ENCODE data around the gene DAGLA.
A peak's percentile ranks its signal among the peaks of the same experiment; 100 is the strongest.

DAGLA gene

DNA sequence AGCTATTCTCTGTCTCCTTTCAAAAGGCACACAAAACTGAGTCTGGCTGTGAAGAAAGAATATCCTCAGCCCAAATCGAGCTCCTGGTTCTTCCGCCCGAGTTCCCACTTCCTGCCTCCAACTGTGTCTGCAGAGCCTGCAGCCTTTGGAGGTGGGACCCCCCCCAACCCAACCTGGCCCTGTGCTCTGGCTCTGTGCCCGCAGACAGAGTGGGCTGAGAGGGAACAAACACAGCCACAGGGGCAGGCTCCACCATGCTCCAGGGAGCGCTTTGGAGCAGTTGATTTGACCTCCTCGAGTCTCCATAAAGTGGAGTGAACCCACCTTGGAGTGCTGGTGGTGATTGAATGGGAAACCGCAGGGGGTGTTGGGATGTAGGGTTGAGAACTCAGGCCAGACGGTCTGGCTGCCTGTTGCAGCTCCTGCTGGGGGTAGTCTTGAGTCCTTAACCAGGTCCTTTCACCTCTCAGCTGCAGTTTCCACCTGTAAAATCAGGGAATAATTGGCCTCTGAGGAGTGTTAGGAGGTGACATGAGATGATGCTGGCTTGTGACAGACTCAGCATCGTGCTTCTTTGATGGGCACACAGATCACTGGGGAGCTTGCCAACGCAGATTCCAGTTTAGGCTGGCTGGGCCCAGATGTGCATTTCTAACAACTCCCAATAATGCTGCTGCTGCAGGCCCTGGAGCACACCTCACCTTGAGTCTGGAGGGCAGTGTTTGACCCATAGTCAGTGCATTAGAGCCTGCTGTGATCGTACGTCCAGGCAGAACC, 11.4 kb downstream of the DAGLA start:
- no peak for DNase-seq

DNA sequence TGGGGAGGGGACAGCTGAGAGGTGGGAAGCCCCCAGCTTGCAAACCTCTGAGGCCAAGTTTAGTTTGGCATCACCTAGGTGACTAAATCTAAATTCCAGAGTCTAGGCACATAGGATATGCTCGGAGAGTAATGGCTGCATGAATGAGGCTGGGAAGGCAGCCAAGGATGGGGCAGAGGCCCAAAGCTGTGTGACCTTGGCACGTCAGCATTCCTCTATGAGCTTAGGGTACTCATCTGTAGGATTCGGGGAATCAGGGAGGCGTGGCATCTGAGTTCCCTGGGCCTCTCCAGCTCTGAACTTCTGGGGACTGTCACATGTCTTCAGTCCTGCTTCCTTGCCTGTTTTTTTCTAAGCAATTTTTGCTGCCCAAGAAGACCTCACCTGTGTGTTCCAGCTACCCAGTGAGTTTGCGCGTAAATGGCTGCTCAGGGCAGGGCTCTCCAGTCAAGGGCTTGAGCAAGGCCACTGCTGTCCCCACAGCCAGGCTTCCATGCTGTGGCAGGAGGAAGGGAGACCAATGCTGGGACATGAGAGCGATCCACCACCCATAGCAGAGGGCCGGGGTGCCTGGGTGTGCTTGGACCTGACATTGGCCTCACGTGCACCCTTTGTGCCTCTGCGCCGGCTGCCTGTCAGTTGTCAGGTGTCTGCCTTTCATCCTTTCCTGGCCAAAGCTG, 13.9 kb downstream of the DAGLA start:
- no peak for DNase-seq

DNA sequence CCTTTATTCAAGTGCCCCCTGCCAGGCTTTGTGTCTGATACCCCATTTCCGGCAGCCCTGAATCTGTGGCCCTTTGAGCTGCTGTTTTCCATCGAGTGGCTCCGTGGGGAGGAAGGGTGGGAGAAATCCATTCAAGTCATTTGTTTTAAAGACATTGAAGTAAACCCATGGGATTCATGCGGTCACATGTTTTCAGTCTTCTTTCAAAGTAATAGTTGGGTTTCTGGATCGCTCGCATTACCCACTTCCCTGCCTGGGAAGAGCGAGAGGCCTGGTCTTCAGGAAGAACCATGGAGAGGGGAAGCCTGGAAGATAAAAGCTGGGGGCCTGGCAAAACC, 14.4 kb downstream of the DAGLA start:
- no peak for DNase-seq

DNA sequence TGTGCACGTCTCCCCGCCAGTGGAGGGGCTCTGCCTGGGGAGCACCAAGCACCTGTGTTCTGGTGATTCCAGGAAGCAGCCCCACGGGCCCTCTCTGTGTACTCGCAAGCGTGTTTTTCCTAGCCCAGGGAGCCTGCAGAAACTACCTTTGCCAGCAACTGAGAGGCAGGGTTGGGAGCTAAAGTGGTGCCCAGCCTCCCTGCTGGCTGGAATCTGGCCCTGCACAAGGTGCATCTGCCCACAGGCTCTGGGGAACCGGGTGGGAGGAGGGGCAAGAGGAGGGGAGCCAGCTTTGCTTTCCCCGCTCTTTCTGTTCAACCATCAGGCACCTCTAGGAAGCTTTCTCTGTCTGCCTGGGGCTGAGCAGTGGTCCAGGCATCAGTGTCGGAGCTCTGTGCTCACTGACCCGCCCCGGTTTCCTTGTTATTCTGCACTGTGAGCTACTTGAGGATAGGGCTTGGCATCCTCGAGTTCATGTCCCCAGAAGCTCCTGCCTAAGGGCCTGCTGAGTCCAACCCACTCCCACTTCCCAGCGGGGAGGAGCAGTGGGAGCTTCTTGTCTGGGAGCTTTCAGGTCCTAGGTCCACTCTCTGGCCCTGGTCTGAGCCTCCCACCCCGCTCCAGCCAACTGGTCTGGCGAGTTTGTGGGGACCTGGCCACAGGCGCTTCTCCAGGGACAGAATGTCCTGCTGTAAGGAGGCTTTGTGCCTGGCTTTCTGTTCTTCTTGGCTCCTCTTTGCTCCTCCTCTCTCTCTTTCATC, 14.9 kb downstream of the DAGLA start:
- no peak for DNase-seq

DNA sequence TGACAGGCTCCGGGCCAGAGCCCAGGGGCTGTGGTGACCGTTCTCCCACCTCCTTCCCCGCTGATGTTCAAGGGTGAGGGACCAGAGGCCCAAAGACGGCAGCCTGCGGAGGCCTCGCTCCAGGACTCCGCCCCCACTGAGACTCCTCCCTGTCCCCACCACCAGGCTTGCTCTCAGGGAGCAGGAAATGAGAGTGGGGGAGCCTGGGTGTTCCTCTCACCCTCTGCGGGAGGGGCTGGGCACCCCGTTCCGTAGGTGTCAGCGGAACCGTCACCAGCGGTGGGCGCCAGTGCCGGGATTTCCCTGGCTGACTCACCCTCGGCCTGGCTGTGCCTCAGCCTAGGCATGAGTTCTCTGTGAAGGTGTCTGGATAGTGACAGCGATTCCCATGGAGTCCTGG, 15.7 kb downstream of the DAGLA start:
- peak; percentile 87 for DNase-seq

DNA sequence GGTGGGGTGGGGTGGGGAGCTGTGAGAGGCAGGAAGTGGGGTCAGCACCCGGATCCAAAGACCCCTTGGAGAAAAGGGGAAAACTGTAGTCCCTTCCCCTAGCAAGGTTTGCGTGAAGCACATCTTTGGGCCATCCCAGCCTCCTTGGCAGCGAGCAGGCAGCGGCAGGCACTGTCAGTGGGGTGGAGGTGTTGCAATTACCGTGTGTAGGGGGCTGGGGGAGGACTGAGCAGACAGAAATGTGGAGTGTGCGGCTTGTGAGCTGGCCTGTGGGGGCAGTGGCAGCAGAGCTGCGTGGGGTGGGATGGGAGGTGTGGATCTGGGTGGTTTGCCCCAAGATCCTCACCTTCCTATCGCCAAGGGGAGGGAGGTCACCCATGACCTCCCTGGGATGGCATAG, 16.4 kb downstream of the DAGLA start:
- no peak for DNase-seq

DNA sequence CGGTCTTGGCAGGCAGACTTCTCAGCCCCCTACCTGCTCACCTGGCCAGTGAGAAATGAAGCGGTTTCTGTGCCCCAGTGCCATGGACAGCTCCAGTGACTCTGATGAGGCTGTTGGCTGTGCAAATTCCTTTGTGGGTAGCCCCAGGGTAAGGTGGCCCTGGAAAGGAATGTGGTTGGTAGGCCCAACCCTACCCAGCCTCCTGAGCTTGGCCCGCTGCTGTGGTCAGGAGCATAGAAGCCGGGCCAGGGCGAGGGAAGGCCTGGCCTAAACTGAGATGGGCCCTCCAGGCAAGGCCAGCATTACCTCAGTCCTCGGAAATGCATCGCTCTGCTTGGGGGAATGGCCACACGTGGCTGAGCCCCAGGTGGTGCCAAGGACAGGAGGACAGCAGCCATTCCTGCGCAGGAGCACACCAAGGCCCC, 16.9 kb downstream of the DAGLA start:
- DNase-seq, result no peak

DNA sequence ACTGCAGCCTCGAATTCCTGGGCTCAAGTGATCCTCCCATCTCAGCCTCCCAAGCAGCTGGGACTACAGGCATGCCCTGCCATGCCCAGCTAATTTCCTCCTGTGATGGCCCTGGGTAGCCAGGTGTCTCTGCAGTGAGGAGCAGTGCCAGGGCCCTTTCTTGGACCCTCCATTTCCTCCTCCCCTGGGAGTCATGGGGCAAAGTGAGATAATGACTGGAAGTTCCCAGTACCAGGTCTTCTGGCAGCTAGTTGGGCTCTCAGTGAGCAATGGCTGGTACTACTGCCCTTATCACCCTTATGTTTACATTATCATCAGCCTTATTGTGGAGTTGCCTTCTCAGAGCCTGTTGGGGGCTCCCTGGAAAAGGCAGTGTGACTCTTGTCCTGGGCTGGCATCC, 17.6 kb downstream of the DAGLA start:
- DNase-seq, result no peak

DNA sequence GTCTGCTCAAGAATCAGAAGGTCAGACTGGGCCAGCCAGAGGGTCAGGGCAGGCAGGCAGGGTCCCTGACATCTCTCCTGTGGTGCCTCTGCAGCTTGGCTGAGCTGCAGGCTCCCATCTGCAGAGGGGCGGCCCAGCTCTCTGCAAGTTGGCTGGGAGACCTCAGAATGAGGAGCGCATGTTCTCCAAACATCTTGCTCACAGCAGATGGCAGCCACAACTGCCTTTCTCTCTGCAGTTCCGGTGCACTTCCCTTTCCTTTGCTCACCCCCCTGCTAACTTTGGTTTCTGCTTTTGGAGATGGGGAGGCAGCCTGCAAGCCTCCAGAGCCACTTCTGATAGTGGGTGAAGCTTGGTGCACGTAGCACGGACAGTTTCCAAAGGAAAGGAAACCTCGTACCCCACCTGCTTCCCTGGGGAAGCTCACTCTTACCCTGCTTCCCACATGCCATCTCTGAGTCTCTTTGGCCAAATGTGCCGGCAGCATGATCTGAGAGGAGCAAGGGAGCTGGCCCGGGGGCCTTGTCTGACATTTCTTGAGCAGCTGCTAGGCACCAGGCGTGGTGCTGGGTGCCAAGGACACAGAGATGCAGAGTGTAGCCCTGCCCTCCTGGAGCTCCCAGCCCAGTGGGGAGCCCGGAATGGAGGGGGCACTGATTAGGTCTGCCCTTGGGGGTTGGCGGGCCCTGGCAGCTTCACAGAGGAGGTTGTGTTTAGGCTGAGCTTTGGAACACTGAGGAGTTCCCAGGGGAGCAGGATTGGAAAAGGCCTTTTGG, 18.2 kb downstream of the DAGLA start:
- no peak for DNase-seq

DNA sequence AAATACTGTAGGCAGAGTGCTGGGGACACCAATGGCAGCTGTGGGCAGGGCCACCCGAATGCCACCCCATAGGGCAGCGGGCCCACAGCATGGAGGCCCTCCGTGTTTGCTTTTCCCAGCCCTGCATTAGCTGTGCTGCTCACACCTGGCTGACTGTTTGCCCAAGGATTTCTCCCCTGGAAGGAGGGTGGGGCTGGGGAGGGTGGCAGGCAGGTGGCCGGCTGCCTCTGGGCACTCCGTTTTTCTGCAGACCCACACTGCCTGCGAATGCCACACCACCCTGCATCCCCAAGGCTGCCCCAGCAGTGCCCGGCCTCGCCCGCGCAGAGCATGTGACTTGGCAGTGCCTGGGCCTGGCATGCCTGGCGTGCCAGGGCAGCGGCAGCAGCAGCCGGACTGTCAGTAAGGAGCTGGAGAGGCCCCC, 19.6 kb downstream of the DAGLA start:
- no peak for DNase-seq

DNA sequence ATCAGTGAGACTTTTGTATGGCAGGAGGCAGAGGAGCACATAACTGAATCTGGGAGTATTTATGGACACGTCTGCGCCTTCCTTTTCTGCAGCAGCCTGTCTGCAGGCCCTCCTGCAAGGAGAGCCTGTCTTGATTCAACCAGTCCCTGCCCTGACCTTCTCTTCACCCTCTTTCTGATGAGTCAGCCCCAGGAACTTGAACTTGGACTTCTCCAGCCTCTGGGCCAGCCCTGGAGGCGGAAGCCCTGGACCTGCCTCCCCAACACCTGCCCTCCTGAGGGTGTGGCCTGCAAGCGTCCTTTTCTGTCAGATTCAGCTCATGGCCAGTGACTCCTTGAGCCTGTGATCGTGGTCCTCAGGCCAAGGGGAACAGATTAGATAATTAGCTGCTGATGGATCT, 20.0 kb downstream of the DAGLA start:
- no peak for DNase-seq

DNA sequence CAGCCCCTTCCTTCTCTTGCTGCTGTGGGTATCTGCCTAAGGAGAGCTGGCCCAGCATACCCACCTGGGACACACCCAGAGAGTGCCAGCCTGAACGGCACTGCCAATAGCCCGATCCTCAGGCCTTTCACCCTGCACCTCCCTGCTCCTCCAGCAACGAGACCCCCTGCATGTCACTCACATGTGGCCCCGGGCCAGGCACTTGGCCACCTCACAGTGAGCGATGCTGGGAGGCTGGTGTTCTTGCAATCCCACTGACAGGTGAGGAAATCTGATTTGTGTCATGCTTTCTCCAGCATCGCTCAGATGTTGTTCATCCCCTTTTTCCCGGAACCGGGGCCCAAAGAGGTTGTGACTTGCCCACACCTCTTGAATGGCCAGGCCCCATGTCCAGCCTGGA, 20.5 kb downstream of the DAGLA start:
- no peak for DNase-seq

DNA sequence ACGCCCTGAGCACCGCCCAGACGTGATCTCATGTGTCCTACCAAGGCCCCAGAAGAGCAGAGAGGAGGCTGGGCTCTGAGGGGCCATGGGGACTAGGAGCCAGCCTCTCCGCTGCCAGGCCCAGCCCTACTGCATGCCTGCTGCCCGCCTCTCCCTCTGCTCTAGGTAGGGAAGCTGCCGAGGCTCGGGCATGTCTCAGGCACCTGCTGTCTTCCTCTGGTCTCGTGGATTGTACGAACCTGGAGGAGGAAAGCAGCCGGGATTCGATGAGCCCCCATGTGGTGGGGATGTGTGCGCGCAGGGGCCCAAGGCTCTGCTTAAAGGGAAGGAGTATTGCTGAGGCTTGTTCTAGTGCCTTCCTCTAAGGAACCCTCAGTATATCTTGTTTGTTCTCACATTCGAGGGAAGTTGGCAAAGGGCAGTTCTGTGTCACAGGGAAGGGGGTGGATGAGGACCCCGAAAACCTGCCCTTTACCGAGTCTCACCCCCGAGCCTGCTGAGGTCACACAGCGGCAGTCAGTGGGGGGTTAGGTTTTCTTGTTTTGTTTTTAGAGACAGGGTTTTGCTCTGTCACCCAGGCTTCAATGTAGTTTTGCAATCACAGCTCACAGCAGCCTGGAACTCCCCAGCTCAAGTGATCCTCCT, 21.2 kb downstream of the DAGLA start:
- DNase-seq, result no peak

DNA sequence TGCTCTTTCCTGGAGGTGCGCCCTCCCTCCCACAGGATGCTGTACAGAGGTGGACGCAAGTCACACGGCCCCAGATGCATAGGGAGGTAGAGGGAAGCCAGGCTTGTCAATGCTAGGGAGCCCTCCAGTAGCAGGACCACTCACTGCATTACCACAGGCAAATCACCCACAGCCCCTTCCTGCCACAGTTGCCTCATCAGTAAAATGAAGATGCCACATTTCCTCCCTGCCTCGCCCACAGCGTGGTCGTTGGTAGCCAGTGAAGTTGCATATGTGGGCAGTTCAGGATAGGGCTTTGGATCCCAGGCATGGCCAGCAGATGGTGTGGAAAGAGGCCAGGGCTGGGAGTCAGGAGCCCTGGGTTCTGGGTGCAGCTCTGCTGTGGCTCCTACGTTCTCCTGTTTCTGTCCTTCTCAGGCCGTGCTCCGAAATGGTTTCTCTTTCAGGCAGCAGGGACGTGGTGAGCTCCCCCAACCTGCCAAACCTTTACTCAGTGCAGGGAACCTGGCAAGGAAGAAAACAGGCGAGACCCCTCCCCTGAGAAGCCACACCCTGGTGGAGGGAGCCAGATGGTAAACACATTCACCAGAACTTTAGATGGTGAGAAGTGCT, 22.6 kb downstream of the DAGLA start:
- DNase-seq, result no peak

DNA sequence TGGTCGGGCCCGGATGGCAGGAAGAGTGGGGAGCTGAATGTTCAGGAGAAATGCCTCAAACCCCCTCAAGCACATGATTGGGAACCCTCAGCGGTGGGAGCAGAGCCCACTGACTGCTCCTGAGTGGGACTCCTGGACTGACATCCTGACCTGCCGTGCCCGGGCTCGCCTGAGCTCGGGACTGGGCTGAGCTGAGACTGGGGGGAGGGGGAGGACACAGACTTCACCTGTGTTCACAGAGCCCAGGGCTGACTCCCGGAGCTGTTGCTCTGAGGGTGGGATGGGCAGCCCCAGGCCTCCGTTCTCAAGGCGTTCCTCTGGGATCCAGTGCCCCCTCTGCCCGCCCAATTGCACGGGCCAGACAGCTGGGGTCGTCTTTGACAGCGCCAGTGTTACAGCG, 24.6 kb downstream of the DAGLA start:
- no peak for DNase-seq

DNA sequence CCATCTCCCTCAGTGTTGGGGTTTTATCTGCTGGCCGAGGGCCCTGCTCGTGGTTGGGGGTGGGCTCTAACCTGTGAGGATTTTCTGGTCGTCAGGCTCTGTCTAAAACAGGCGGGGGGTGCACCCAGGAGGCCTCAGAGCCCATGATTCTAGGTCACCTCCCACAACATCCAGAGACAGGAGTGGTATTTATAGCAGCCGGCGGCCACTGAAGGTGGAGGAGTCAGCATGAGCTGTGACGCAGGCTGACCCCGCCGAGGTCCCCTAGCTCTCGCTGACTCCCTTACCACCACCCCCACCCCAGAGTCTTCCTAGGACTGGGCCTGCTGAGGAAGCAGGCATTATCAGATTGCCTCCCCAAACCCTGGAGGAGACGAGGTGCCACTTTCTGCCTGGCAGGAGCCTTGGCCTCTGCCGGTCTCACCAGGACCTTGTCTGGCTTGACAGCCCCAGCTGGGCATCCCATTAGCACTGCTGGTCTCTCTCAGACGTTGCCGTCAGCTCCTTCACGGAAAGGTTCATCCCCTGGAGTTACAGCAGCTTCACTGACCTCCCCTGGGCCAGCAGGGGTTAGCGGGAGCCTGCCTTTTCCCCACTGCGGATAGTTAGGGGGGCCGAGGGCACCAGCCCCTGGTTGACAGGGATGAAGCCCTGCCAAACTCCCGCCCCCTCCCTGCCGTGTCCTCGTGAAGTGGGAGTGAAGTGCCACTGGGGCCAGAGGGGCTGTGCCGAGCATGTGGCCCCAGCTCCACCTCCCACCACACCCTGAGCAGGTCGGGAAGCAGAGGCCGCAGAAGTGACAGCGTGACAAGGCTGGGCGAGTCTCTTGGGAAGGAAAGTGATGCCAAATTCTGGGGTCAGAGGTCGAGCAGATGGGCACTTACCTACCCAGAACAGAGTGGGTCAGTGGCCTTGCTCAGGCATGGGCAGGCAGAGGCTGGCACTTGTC, 26.5 kb downstream of the DAGLA start:
- DNase-seq, result no peak

DNA sequence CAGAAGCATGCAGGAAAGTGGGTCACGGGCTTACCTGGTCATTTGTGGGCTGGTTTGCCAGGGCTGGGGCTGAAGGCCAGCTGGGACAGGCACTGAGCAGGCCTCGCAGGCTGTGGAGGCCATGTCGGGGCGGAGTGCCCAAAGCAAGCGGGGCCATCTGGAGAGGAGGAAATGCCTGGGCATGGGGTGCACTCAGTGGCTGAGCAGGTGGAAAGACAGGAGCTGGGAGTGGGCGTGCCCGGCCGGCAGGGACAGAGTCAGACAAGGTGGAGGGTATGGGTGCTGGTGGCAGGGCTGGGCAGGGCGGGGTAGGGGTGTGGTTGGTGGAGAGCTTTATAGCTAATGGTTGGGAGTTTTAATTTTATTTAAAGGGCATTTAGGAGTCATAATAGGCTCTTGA, 27.4 kb downstream of the DAGLA start:
- no peak for DNase-seq

DNA sequence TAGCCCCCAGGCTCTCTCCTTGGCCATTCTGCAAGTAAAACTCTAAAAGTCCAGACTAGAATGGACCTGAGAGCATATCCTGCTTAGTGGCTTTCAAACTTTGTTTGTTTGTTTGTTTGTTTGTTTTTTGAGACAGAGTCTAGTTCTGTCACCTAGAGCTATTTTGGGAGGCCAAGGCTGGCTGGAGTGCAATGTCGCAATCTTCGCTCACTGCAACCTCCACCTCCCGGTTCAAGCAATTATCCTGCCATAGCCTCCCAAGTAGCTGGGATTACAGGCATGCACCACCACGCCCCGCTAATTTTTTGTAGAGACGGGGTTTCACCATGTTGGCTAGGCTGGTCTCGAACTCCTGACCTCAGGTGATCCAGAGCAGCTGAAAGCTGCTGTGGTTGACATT, 28.9 kb downstream of the DAGLA start:
- DNase-seq, result no peak

DNA sequence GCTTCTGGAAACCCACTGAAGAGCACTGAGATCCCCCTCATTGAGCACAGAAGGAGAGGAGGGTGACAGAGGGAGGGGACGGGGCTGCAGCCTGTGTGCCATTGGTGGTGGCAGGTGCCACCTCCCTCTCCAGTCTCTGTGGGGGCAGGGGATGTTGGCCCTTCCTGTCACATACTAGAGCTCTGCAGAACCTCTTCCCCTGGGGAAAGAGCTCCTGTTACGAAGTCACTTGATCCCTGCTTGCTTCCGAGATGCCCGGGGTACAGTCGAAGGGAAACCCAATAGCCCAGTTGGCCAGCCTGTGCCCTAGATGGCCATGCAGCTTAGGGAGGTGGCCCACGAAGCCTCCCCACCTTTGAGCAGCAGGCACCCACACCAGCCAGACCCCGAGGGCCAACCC, 29.4 kb downstream of the DAGLA start:
- DNase-seq, result no peak

DNA sequence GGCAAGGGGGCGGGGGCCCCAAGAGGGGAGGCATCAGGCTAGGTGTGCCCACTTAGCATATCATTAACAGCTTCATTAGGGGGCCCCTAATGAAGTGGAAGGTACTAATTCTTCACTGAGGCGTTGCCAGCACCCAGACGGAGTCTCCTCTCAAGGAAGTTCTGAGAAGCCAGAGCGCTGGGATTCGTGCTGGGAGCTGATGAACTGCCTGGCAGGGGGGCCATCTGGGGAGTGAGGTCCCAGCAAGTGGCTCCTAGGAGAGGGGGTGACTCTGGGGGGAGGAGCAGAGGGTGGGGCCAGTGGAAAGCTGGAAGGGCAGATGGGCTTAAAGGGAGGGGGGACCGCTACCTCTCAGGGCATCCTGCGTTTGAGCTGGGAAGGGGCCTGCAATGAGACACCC, 29.8 kb downstream of the DAGLA start:
- DNase-seq, result no peak

DNA sequence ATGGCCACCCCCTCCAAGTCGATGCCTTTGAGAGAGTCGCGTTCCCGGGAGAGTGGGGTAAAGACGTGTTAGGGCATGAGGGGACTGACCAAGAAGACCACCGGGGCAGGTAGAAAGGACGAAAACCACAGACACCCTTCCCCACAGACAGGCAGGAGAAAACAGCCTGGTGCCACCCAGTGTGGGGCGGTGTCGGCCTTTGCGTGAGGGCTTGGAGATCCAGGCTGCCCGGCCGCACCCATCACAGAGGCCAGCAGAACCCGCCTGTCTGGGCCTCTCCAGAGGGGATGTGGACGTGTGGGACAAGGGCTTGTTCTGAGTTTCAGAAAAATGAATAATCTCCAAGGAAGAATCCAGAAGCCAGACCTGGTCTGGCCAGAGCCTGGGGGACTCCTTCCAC, 30.8 kb downstream of the DAGLA start:
- DNase-seq, result no peak
